KMS-11 (cell line): ENCODE data around the gene SNTG2.

Experiments used
- H2AFZ ChIP-seq: fragments of 200-600 bp; sonication (generic); 2 replicates; pipeline ENCODE4 v1.6.1; 2016; ENCODE audit warnings: antibody characterized with exemption, mixed run types, low read depth
- H3K27ac ChIP-seq: fragments of 200-600 bp; sonication (generic); 2 replicates; pipeline ENCODE4 v1.6.1; 2016; ENCODE audit warnings: mild to moderate bottlenecking, mixed run types
- H3K27me3 ChIP-seq: fragments of 200-600 bp; sonication (generic); 2 replicates; pipeline ENCODE4 v1.6.1; 2017; ENCODE audit warnings: mild to moderate bottlenecking, low read depth, mixed run types, moderate library complexity; ENCODE audit not compliant: insufficient read depth
- H3K36me3 ChIP-seq: fragments of 200-600 bp; sonication (generic); 2 replicates; pipeline ENCODE4 v1.6.1; 2017; ENCODE audit warnings: mild to moderate bottlenecking, mixed run types; ENCODE audit not compliant: insufficient read depth
- H3K4me1 ChIP-seq: fragments of 200-600 bp; sonication (generic); 2 replicates; pipeline ENCODE4 v1.6.1; 2016; ENCODE audit warnings: mild to moderate bottlenecking, low read depth, mixed run types; ENCODE audit not compliant: poor library complexity, severe bottlenecking
- H3K4me2 ChIP-seq: fragments of 200-600 bp; sonication (generic); 2 replicates; pipeline ENCODE4 v1.7.0; 2016; ENCODE audit warnings: mild to moderate bottlenecking, mixed run types
- H3K4me3 ChIP-seq: fragments of 200-600 bp; sonication (generic); IDR thresholded peaks from 2 replicates; pipeline ENCODE4 v1.6.1; 2017; ENCODE audit warnings: low read depth, low read length, mixed read lengths; ENCODE audit not compliant: insufficient read depth
- H3K79me2 ChIP-seq: fragments of 200-600 bp; sonication (generic); 2 replicates; pipeline ENCODE4 v1.6.1; 2016; ENCODE audit warnings: low read depth, mixed run types; ENCODE audit not compliant: insufficient read depth
- H3K9ac ChIP-seq: fragments of 200-600 bp; sonication (generic); 2 replicates; pipeline ENCODE4 v1.6.1; 2016; ENCODE audit warnings: mild to moderate bottlenecking, mixed run types
- H4K20me1 ChIP-seq: fragments of 200-600 bp; sonication (generic); 2 replicates; pipeline ENCODE4 v1.6.1; 2016; ENCODE audit warnings: mild to moderate bottlenecking, mixed run types; ENCODE audit not compliant: insufficient read depth
- CTCF ChIP-seq: fragments of 200-600 bp; sonication (generic); conservative IDR thresholded peaks from 2 replicates; pipeline ENCODE4 v1.6.1; 2017; ENCODE audit warnings: low read depth, mild to moderate bottlenecking, antibody characterized with exemption, low read length, moderate library complexity, mixed read lengths

The SNTG2 gene

GRCh38 chr2:963876-964275, 13.2 kb downstream of the SNTG2 start:
- Histone ChIP-seq H3K36me3 (no peaks in the 10 kb centered on the region), H3K27me3 (no peaks in the 10 kb centered on the region), H3K79me2 (no peaks in the 10 kb centered on the region), H3K27ac (no peak overlapping the region), H3K4me2 (no peak overlapping the region), H3K4me1 (no peaks in the 10 kb centered on the region), H3K9ac (no peak overlapping the region), H2AFZ (no peak overlapping the region), H3K4me3 (no peak overlapping the region), H4K20me1 (no peaks in the 10 kb centered on the region)
- TF ChIP-seq CTCF: no peak

DNA sequence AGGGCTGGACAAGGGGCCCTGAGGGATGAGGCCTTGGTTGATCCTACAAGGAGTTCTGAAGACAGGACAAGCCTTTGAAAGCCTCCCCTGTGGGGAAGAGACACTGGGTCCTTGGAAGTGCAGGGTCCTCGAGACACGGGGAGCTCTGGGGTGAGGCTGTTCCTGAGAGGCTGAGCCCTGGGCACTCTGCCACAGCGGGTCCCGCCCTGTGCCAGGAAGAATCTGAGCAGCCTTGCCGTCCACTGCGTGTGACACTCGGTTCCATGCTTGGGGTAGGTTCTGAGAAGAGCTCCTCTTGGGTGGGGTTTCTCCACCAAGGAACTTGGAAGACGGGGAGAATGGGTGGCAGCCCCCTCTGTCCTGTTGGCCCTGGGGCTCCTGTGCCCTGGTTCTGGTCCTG, 13.9 kb downstream of the SNTG2 start:
- no peaks in the 10 kb centered on the region for H3K4me1 ChIP-seq
- H3K9ac ChIP-seq: no peak overlapping the region
- H2AFZ ChIP-seq: no peak overlapping the region
- no peak overlapping the region for H3K4me3 ChIP-seq
- H3K36me3 ChIP-seq: no peaks in the 10 kb centered on the region
- H3K27ac ChIP-seq: no peak overlapping the region
- H4K20me1 ChIP-seq: no peaks in the 10 kb centered on the region
- H3K4me2 ChIP-seq: no peak overlapping the region
- H3K27me3 ChIP-seq: no peaks in the 10 kb centered on the region
- no peaks in the 10 kb centered on the region for H3K79me2 ChIP-seq
- TF ChIP-seq CTCF: no peak

GRCh38 chr2:965640-966147, 15.0 kb downstream of the SNTG2 start:
- Histone ChIP-seq H3K4me3 (no peak overlapping the region), H3K4me2 (no peak overlapping the region), H3K27ac (no peak overlapping the region), H3K36me3 (no peaks in the 10 kb centered on the region), H3K27me3 (no peaks in the 10 kb centered on the region), H4K20me1 (no peaks in the 10 kb centered on the region), H3K9ac (no peak overlapping the region), H3K79me2 (no peaks in the 10 kb centered on the region), H3K4me1 (no peaks in the 10 kb centered on the region), H2AFZ (no peak overlapping the region)
- TF ChIP-seq CTCF: no peak

- Histone ChIP-seq H3K4me1 (no peaks in the 10 kb centered on the region), H3K79me2 (no peaks in the 10 kb centered on the region), H2AFZ (no peak overlapping the region), H3K27ac (no peak overlapping the region), H3K9ac (no peak overlapping the region), H3K4me2 (no peak overlapping the region), H3K4me3 (no peak overlapping the region), H3K36me3 (no peaks in the 10 kb centered on the region), H4K20me1 (no peaks in the 10 kb centered on the region), H3K27me3 (no peaks in the 10 kb centered on the region)
- no peak for TF ChIP-seq CTCF
Measured at GRCh38 chr2:973129-973528, 22.5 kb downstream of the SNTG2 start.
